Right atrium auricular region (tissue), 2 donors: ENCODE results near the gene DUSP5. TPM values are rescaled to one million over a fixed set of nuclear protein-coding genes. Genes with fewer than 3 reads are reported as not detected.

Experiments
- DNase-seq: peaks from one replicate; pipeline ENCODE4 v3.0.0-alpha.2; 2019; ENCODE audit warnings: low spot score
- H3K27ac ChIP-seq, 2 donors: fragments of 200-600 bp; sonication (generic); 1 replicate in 1 of 2; 2 replicates in 1 of 2; pipeline ENCODE4 v1.5.1; 2016 to 2019
- H3K27me3 ChIP-seq, 2 donors: fragments of 200-600 bp; sonication (generic); one replicate each; pipeline versions ENCODE4 v1.5.1 to v1.6.0; 2017 to 2019
- H3K36me3 ChIP-seq: fragments of 200-600 bp; sonication (generic); one replicate; pipeline ENCODE4 v1.5.1; 2016
- H3K4me1 ChIP-seq, 2 donors: fragments of 200-600 bp; sonication (generic); one replicate each; pipeline versions ENCODE4 v1.5.1 to v1.6.0; 2017 to 2019
- H3K4me3 ChIP-seq, 2 donors: fragments of 200-600 bp; sonication (generic); 1 replicate in 1 of 2; 2 replicates in 1 of 2; pipeline ENCODE4 v1.5.1; 2017 to 2019; ENCODE audit warnings: mild to moderate bottlenecking in 1 of 2, moderate library complexity in 1 of 2
- H3K9me3 ChIP-seq, 2 donors: fragments of 200-600 bp; sonication (generic); one replicate each; pipeline ENCODE4 v1.5.1; 2019
- CTCF ChIP-seq, 2 donors: fragments of 200-600 bp; sonication (generic); IDR thresholded peaks; one replicate each; pipeline ENCODE4 v1.5.1; 2019; ENCODE audit warnings: antibody characterized with exemption in 2 of 2
- total RNA-seq, 2 donors: library from RNA; depleted of rRNA; stranded (reverse); fragments of >200 nt; gene quantifications; one replicate each; pipeline ENCODE4 v1.1.0, GENCODE V29; 2016

Gene DUSP5
- total RNA-seq, 2 donors from 2014 or later: 17.8 to 28.4 TPM

GRCh38 chr10:110502851-110503301, 5.2 kb downstream of the DUSP5 start:
- peaks cover 9% of the 10 kb centered on the region for H3K36me3 ChIP-seq
- no peak overlapping the region for H3K4me3 ChIP-seq
- H3K27me3 ChIP-seq: no peaks in the 10 kb centered on the region
- DNase-seq: no peak
- TF ChIP-seq CTCF (IDR thresholded peaks at IDR 0.05): no peak
- peak overlapping the region; percentile 73 to 97 for H3K27ac ChIP-seq
- H3K4me1 ChIP-seq: peaks cover 0 to 97% of the 10 kb centered on the region in 2 donors
- no peaks in the 10 kb centered on the region for H3K9me3 ChIP-seq

DNA sequence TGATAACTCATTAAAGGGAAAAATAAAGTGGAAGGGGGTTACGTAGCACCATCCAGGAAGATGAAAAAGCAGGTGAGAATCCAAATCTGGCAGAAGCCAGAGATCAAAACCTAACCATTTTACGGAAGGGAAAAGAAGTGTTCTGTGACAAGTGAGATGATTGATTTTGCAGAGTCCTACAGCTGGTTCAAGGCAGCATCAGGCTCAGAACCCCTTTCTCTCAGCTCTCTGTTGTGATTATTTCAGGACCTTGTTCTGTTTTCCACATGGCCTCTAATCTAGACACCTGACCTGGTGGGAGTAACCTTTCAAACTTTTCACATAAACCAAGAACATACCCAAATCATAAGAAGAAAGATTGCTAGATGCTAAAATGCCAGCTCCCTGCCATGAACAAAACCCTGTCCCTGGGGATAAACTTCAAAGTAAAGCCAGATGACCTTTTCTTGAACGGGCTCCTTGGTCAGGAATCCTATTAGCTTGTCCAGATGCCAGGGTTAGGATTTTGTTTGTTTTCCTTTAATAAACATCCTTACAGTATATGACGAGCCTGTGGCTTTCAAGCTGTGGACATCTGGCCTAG, 5.9 kb downstream of the DUSP5 start:
- Histone ChIP-seq H3K4me1 (peaks cover 0 to 100% of the 10 kb centered on the region in 2 donors), H3K9me3 (no peaks in the 10 kb centered on the region), H3K27me3 (no peaks in the 10 kb centered on the region), H3K4me3 (peak overlapping the region in 1 of 2 donors; percentile 12), H3K36me3 (peaks cover 16% of the 10 kb centered on the region), H3K27ac (peak overlapping the region; percentile 73 to 97)
- no peak for TF ChIP-seq CTCF (IDR thresholded peaks at IDR 0.05)
- no peak for DNase-seq

DNA sequence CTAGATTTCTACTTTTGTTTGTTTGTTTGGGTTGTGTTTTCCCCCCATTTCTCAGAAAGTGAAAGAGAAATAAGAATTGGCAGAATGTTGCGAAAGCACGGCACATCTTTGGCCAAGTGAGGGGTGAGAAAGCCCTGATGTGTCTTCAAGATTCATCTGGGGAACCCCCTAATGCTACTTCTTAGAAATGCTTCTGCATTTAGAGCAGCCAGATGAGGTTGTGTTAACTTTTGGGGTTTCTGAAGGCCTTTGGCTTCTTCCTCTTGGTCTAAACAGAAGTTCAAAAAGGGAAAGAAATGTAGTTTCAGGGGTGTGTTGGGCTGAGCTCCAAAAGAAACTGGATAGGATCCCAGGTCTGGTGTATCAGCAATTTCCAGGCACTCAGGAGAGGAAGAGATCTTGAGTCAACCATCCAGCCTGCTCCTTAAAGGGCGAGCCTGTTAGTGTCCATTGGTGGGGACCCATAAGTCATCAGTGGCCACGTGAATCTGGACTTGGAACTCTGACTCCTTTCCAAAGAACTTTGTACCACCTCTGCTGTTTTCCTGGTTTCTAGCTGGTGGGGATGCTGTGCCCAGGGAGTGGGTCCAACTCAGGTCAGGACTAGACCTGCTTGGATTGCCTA, 6.5 kb downstream of the DUSP5 start:
- Histone ChIP-seq H3K4me1 (peaks cover 0 to 100% of the 10 kb centered on the region in 2 donors), H3K27me3 (no peaks in the 10 kb centered on the region), H3K27ac (peak overlapping the region; percentile 73 to 97), H3K9me3 (no peaks in the 10 kb centered on the region), H3K36me3 (peaks cover 16% of the 10 kb centered on the region), H3K4me3 (peak overlapping the region in 1 of 2 donors; percentile 12)
- DNase-seq: no peak
- no peak for TF ChIP-seq CTCF (IDR thresholded peaks at IDR 0.05)

DNA sequence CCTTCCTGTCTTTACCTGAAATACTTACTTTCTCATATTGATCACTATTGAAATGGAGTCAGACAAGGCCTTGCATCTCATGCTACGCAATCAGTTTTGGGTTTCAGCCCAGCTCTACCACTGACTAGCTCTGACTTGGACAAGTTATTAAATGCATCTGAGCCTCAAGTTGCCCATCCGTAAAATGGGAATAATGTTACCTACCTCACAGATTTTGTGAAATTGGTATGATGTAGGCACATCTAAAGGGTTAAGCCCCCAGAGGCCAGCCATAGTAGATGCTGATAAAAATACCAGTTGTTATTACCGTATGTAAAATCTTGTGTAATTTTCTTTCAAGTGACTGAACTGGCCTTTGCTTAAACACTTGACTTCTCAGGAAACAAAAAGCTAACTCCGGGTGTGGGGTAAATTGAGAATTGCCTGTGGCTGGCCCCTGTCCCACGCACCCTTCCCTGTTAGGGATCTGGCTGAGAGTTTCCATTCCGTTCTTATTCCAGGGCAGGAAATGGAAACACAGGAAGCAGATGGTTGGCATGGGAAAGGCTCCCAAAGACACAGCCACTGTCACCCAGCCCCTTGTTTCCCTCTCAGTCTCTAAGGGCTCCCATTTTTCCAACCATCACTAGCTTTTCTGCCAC, 7.5 kb downstream of the DUSP5 start:
- DNase-seq: no peak
- H3K36me3 ChIP-seq: peaks cover 19% of the 10 kb centered on the region

DNA sequence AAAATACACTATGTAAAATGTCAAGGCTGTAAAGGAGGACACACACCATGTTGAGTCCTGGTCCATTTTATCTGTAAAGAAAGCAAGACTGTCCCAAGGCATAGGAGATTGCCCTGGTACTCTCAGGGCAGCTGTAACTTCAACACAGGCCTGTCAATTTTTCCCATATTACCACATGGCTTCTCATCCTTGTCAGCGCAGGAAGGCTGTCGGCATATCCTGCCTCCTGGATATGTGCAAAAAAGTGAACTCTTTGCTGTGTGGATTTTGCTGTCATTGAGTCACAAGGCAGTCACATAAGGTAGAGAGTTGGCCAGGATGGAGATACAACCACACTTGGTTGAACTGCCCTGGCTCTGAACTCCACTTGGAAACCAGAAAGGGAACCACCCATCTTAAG, 8.7 kb downstream of the DUSP5 start:
- no peak for DNase-seq
- peaks cover 0 to 82% of the 10 kb centered on the region in 2 donors for H3K4me1 ChIP-seq
- TF ChIP-seq CTCF (IDR thresholded peaks at IDR 0.05): no peak
- H3K27me3 ChIP-seq: no peaks in the 10 kb centered on the region
- peaks cover 29% of the 10 kb centered on the region for H3K36me3 ChIP-seq
- H3K9me3 ChIP-seq: no peaks in the 10 kb centered on the region
- H3K27ac ChIP-seq: peak overlapping the region in 1 of 2 donors; percentile 25
- H3K4me3 ChIP-seq: no peak overlapping the region

More for the DNA sequence above, 7.5 kb downstream of the DUSP5 start:
- no peak for TF ChIP-seq CTCF (IDR thresholded peaks at IDR 0.05)
- Histone ChIP-seq H3K4me1 (peaks cover 0 to 94% of the 10 kb centered on the region in 2 donors), H3K4me3 (no peak overlapping the region), H3K27ac (peak overlapping the region; percentile 12 to 73), H3K27me3 (no peaks in the 10 kb centered on the region), H3K9me3 (no peaks in the 10 kb centered on the region)
